Measurements from ENCODE around the gene LRRC2.

The LRRC2 gene

GRCh38 chr3:46612324-46612723 is 46.2 kb upstream of the LRRC2 start, which contains the start of gene FAM240A:
Gene FAM240A, plus strand, starts transcription at chr3:46612525. Its CDS starts 159 bp downstream, at chr3:46612684.
- Histone ChIP-seq H3K27me3 (ENCODE audit: control insufficient read depth, insufficient read depth, low read length) (no peaks in the 10 kb centered on the region), H3K4me3 (ENCODE audit: low read depth, low read length) (no peak within 1 kb of the TSS), H3K9ac (no peak within 1 kb of the TSS), H3K4me2 (ENCODE audit: low read length) (no peak within 1 kb of the TSS), H2AFZ (no peak within 1 kb of the TSS), H3K79me2 (no peaks in the 10 kb centered on the region), H3K4me1 (no peaks in the 10 kb centered on the region), H3K9me3 (ENCODE audit: control insufficient read depth, low read length) (no peaks in the 10 kb centered on the region), H3K27ac (no peak within 1 kb of the TSS), H3K36me3 (ENCODE audit: control insufficient read depth, insufficient read depth, low read length) (no peaks in the 10 kb centered on the region)
- TF ChIP-seq, protein P1, sequence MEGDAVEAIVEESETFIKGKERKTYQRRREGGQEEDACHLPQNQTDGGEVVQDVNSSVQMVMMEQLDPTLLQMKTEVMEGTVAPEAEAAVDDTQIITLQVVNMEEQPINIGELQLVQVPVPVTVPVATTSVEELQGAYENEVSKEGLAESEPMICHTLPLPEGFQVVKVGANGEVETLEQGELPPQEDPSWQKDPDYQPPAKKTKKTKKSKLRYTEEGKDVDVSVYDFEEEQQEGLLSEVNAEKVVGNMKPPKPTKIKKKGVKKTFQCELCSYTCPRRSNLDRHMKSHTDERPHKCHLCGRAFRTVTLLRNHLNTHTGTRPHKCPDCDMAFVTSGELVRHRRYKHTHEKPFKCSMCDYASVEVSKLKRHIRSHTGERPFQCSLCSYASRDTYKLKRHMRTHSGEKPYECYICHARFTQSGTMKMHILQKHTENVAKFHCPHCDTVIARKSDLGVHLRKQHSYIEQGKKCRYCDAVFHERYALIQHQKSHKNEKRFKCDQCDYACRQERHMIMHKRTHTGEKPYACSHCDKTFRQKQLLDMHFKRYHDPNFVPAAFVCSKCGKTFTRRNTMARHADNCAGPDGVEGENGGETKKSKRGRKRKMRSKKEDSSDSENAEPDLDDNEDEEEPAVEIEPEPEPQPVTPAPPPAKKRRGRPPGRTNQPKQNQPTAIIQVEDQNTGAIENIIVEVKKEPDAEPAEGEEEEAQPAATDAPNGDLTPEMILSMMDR (IDR thresholded peaks at IDR 0.05): no peak

GRCh38 chr3:46609944-46610722 is 44.0 kb upstream of the LRRC2 start:
- Histone ChIP-seq H3K9me3 (ENCODE audit: control insufficient read depth, low read length) (no peaks in the 10 kb centered on the region), H3K4me2 (ENCODE audit: low read length) (no peak overlapping the region), H3K9ac (no peak overlapping the region), H3K27ac (no peak overlapping the region), H3K27me3 (ENCODE audit: control insufficient read depth, insufficient read depth, low read length) (no peaks in the 10 kb centered on the region), H3K4me1 (no peaks in the 10 kb centered on the region), H2AFZ (no peak overlapping the region), H3K4me3 (ENCODE audit: low read depth, low read length) (no peak overlapping the region), H3K79me2 (no peaks in the 10 kb centered on the region), H3K36me3 (ENCODE audit: control insufficient read depth, insufficient read depth, low read length) (no peaks in the 10 kb centered on the region)
- TF ChIP-seq, protein P1 (IDR thresholded peaks at IDR 0.05): no peak

- no peak overlapping the region for H3K27ac ChIP-seq
- H3K79me2 ChIP-seq: no peaks in the 10 kb centered on the region
- H3K4me3 ChIP-seq (ENCODE audit: low read depth, low read length): no peak overlapping the region
- no peaks in the 10 kb centered on the region for H3K4me1 ChIP-seq
- TF ChIP-seq, protein P1 (IDR thresholded peaks at IDR 0.05): no peak
- H3K27me3 ChIP-seq (ENCODE audit: control insufficient read depth, insufficient read depth, low read length): no peaks in the 10 kb centered on the region
- no peaks in the 10 kb centered on the region for H3K9me3 ChIP-seq (ENCODE audit: control insufficient read depth, low read length)
- H3K36me3 ChIP-seq (ENCODE audit: control insufficient read depth, insufficient read depth, low read length): no peaks in the 10 kb centered on the region
- no peak overlapping the region for H3K9ac ChIP-seq
- H2AFZ ChIP-seq: no peak overlapping the region
- H3K4me2 ChIP-seq (ENCODE audit: low read length): no peak overlapping the region
Measured at GRCh38 chr3:46609212-46609721, 43.2 kb upstream of the LRRC2 start.

DNA sequence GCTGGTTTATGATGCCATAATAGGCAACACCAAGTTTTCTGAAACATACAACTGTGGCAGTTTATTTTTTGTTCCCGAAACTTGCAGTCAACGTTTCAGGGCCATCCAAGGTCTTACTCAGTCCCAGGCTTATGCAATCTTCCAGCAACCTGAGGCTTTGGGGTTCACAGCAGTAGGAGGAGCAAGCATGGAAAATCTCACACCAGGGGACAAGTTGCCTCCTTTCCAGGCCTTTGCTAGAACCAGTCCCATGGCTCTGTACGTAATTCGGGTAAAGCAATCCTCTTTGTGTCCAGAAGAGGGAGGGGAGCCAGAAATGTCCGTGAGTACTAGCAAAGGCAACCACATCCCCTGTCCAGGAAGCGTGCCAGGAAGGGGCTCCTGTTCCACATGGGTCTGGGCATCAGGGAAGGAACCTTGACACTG is 41.5 kb upstream of the LRRC2 start:
- Histone ChIP-seq H3K9ac (no peak overlapping the region), H3K4me1 (no peaks in the 10 kb centered on the region), H3K4me3 (ENCODE audit: low read depth, low read length) (no peak overlapping the region), H3K79me2 (no peaks in the 10 kb centered on the region), H3K4me2 (ENCODE audit: low read length) (no peak overlapping the region), H3K36me3 (ENCODE audit: control insufficient read depth, insufficient read depth, low read length) (no peaks in the 10 kb centered on the region), H2AFZ (no peak overlapping the region), H3K27me3 (ENCODE audit: control insufficient read depth, insufficient read depth, low read length) (no peaks in the 10 kb centered on the region), H3K9me3 (ENCODE audit: control insufficient read depth, low read length) (no peaks in the 10 kb centered on the region), H3K27ac (no peak overlapping the region)
- TF ChIP-seq, protein P1 (IDR thresholded peaks at IDR 0.05): no peak
